Measurements from ENCODE around the gene SLC39A7. TPM values are rescaled to one million over a fixed set of nuclear protein-coding genes. Genes with fewer than 3 reads are reported as not detected.
A peak's percentile ranks its signal among the peaks of the same experiment; 100 is the strongest.

The SLC39A7 gene
- total and polyA plus RNA-seq, 2 of the 13 experiments (the other 11 are each of a cell fraction or from before 2014, with no cell fraction given) = 142 to 229 TPM

- TF ChIP-seq ZNF841 (CRISPR knock-in tag; IDR thresholded peaks at IDR 0.05; ENCODE audit: borderline replicate concordance) (no peak), ZNF580 (CRISPR knock-in tag; IDR thresholded peaks at IDR 0.05; ENCODE audit: borderline replicate concordance, low read depth) (no peak), ZSCAN31 (CRISPR knock-in tag; IDR thresholded peaks at IDR 0.05; ENCODE audit: low read depth) (no peak), NR2C2 (CRISPR knock-in tag; IDR thresholded peaks at IDR 0.05; ENCODE audit: borderline replicate concordance) (no peak), ZFYVE20 (CRISPR knock-in tag; IDR thresholded peaks at IDR 0.05; ENCODE audit: borderline replicate concordance, low read depth) (no peak), DDIT3 (CRISPR knock-in tag; IDR thresholded peaks at IDR 0.05) (no peak), SNAI1 (CRISPR knock-in tag; IDR thresholded peaks at IDR 0.05; ENCODE audit: borderline replicate concordance) (no peak), SRF (IDR thresholded peaks at IDR 0.05; ENCODE audit: low read depth, low read length) (no peak), ZNF260 (CRISPR knock-in tag; IDR thresholded peaks at IDR 0.05; ENCODE audit: borderline replicate concordance, low read depth) (no peak), SRY (CRISPR knock-in tag; IDR thresholded peaks at IDR 0.05) (no peak), HNRNPUL1 (IDR thresholded peaks at IDR 0.05; ENCODE audit: low read depth, low read length) (no peak), HDAC2 (CRISPR knock-in tag; IDR thresholded peaks at IDR 0.05) (no peak), ZNF629 (CRISPR knock-in tag; conservative IDR thresholded peaks at IDR 0.05) (no peak), KLF13 (CRISPR knock-in tag; IDR thresholded peaks at IDR 0.05) (no peak), NCOA2 (CRISPR knock-in tag; IDR thresholded peaks at IDR 0.05) (no peak), ZNF546 (CRISPR knock-in tag; conservative IDR thresholded peaks at IDR 0.05) (no peak)
- TF ChIP-seq, protein P1, sequence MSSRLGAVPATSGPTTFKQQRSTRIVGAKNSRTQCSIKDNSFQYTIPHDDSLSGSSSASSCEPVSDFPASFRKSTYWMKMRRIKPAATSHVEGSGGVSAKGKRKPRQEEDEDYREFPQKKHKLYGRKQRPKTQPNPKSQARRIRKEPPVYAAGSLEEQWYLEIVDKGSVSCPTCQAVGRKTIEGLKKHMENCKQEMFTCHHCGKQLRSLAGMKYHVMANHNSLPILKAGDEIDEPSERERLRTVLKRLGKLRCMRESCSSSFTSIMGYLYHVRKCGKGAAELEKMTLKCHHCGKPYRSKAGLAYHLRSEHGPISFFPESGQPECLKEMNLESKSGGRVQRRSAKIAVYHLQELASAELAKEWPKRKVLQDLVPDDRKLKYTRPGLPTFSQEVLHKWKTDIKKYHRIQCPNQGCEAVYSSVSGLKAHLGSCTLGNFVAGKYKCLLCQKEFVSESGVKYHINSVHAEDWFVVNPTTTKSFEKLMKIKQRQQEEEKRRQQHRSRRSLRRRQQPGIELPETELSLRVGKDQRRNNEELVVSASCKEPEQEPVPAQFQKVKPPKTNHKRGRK (CRISPR knock-in tag; IDR thresholded peaks at IDR 0.05) = no peak
- TF ChIP-seq, protein P2, sequence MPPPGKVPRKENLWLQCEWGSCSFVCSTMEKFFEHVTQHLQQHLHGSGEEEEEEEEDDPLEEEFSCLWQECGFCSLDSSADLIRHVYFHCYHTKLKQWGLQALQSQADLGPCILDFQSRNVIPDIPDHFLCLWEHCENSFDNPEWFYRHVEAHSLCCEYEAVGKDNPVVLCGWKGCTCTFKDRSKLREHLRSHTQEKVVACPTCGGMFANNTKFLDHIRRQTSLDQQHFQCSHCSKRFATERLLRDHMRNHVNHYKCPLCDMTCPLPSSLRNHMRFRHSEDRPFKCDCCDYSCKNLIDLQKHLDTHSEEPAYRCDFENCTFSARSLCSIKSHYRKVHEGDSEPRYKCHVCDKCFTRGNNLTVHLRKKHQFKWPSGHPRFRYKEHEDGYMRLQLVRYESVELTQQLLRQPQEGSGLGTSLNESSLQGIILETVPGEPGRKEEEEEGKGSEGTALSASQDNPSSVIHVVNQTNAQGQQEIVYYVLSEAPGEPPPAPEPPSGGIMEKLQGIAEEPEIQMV (CRISPR knock-in tag; IDR thresholded peaks at IDR 0.05; ENCODE audit: low read depth) = no peak
- TF ChIP-seq, protein P3, sequence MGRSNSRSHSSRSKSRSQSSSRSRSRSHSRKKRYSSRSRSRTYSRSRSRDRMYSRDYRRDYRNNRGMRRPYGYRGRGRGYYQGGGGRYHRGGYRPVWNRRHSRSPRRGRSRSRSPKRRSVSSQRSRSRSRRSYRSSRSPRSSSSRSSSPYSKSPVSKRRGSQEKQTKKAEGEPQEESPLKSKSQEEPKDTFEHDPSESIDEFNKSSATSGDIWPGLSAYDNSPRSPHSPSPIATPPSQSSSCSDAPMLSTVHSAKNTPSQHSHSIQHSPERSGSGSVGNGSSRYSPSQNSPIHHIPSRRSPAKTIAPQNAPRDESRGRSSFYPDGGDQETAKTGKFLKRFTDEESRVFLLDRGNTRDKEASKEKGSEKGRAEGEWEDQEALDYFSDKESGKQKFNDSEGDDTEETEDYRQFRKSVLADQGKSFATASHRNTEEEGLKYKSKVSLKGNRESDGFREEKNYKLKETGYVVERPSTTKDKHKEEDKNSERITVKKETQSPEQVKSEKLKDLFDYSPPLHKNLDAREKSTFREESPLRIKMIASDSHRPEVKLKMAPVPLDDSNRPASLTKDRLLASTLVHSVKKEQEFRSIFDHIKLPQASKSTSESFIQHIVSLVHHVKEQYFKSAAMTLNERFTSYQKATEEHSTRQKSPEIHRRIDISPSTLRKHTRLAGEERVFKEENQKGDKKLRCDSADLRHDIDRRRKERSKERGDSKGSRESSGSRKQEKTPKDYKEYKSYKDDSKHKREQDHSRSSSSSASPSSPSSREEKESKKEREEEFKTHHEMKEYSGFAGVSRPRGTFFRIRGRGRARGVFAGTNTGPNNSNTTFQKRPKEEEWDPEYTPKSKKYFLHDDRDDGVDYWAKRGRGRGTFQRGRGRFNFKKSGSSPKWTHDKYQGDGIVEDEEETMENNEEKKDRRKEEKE (IDR thresholded peaks at IDR 0.05) = no peak
- TF ChIP-seq, protein P4, sequence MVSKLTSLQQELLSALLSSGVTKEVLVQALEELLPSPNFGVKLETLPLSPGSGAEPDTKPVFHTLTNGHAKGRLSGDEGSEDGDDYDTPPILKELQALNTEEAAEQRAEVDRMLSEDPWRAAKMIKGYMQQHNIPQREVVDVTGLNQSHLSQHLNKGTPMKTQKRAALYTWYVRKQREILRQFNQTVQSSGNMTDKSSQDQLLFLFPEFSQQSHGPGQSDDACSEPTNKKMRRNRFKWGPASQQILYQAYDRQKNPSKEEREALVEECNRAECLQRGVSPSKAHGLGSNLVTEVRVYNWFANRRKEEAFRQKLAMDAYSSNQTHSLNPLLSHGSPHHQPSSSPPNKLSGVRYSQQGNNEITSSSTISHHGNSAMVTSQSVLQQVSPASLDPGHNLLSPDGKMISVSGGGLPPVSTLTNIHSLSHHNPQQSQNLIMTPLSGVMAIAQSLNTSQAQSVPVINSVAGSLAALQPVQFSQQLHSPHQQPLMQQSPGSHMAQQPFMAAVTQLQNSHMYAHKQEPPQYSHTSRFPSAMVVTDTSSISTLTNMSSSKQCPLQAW (CRISPR knock-in tag; IDR thresholded peaks at IDR 0.05) = peak; percentile 77; the same call in 1 of the 2 replicates
These were observed 27.8 kb upstream of the SLC39A7 start (continued) for GRCh38 chr6:33172688-33173534.
